ENCODE data around the gene SLC12A8.

SLC12A8 gene

DNA sequence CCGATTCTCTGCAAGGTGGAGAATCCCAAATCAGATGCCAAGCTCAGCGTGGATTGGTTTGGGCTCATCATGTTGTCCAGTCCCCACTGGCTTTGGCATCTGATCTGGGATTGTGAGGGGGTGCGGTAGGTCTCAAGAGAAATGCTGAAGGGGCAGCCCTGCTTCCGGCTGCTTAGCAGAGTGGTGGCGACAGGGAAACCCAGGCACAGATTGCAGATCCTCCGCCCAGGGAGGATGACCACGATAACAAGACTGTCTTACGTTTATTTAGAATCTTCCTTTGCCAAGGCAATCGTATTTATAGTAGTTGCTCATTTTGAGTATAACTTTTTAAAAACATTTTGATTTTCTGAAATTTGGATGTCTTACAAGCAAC is 61.1 kb downstream of the SLC12A8 start:
- no peak for DNase-seq

DNA sequence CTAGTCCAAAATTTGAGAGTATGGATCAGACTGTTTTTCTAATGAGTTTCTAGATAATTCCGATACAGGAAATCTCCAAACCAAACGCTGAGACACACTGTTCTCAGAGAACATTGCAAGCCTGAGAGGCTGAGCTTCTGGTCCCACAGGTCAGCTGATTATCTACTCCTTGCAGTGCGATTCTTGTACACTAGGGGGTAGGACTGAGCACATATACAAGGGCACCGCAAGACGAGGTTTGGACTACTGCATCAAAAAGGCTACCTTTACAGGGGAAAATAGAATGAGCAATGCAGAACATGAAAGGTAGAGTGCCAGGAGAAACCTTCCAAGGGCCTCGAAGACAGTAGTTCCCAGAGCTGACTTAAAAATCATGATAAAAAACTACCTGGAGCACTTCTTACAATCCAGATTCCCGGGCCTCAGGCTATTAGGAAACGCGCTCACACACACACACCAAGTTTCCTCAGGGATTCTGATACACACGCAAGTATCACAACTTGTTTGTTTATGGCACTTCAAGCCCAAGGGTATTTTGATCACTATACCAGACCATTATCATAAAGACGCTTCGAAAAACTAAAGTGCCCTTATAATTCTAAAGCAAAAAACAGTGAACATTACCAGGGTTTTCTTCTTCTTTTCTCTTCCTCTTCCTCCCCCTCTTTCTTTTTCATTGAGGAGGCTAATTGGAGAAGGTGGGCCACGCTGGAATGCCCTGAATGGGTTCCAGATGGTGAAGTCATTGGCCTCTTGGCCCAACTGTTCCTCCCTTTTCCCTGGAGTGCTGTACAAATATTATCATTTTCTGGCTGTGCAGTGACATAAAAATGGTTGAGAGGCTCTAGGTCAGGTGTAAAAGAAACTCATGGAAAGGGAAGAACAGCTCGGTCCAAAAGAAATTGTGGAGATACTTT is 61.8 kb downstream of the SLC12A8 start:
- DNase-seq: no peak

GRCh38 chr3:125149462-125149861 is 63.1 kb downstream of the SLC12A8 start:
- no peak for DNase-seq

GRCh38 chr3:125148836-125149235 is 63.7 kb downstream of the SLC12A8 start:
- no peak for DNase-seq

GRCh38 chr3:125148016-125148812 is 64.3 kb downstream of the SLC12A8 start:
- no peak for DNase-seq

DNA sequence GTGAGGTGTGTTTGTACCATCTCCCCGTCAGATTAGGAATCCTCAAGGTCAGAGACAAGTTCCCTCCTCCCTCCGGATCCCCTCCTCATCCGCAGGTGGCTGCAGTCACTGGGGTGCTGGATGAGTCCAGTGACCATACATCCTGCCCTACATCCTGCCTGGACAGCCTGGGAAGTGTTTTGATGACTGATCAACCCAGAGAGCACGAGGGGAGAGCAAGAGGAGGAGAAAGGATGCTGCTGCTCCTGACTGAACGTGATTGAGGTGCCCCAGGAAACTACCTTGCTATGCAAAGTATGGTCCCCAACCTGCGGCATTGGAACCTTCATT is 65.1 kb downstream of the SLC12A8 start:
- no peak for DNase-seq

GRCh38 chr3:125146626-125147490 is 65.7 kb downstream of the SLC12A8 start:
- DNase-seq: peak in 1 of 2 donors; percentile 47

GRCh38 chr3:125145751-125146475 is 66.6 kb downstream of the SLC12A8 start:
- no peak for DNase-seq

- DNase-seq: no peak
Observed at GRCh38 chr3:125144653-125145314, 67.8 kb downstream of the SLC12A8 start.

- DNase-seq: no peak
Observed at GRCh38 chr3:125143982-125144652, 68.4 kb downstream of the SLC12A8 start.

- DNase-seq: no peak
Observed at GRCh38 chr3:125143538-125143937, 69.0 kb downstream of the SLC12A8 start.

DNA sequence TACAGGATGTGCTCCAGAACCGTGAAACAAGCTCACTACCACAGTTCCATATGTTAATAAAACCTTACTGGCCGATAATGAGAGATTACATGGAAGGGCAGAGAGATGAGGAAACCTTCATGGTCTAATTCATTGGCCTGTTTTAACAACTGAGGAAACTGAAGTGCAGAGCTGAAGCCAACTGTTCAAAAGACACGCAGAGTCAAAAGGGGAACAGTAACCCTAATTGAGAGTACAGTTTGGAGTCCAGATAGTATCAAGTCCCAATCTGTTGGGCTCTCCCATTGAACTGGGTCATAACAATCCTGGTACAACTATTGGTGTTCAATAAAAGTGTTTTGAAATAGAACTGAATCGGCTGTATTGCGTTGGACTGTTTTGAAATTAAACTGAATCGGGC is 69.6 kb downstream of the SLC12A8 start:
- DNase-seq: no peak

- no peak for DNase-seq
Observed at GRCh38 chr3:125142420-125142778, 70.1 kb downstream of the SLC12A8 start.

- DNase-seq: peak in 1 of 2 donors; percentile 30
Observed at GRCh38 chr3:125141596-125142419, 70.7 kb downstream of the SLC12A8 start.

- DNase-seq: no peak
Observed at GRCh38 chr3:125140818-125141595, 71.5 kb downstream of the SLC12A8 start.

DNA sequence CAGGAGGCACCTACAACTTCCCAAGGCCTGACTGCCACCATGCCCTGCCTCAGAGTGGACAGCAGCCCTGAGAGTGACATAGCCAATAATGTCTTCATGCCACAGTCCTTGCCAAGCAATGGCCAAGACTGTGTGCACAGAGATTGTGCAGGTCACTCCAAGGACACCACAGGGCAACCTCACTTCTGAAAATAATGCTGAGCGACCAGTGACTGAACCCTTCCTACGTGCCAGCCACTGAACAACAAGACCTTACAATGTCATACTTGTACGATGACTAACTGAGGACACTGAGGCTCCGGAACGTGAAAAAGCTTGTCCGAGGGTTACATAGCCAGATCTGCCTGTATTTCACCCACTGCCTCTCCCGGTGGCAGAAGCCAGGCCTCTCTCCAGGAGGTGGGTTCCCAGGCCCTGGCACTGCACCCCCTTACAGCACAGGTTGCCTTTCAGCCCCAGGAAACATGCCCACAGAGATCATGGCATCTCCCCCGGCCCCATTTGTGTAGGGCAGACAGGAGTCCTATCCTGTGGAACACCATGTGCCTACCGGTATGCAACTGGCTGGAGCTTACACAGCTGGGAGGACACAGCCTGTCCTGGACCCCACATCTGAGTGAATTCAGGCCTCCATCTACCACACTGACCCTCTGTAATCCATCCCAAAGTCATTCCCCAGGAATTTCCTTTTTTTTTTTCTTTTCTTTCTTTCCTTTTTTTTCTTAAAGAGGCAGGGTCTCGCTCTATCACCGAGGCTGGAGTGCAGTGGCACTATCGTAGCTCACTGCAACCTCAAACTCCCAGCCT is 72.3 kb downstream of the SLC12A8 start:
- DNase-seq: no peak

- DNase-seq: no peak
Observed at GRCh38 chr3:125139386-125139785, 73.2 kb downstream of the SLC12A8 start.

GRCh38 chr3:125137358-125138033 is 75.1 kb downstream of the SLC12A8 start:
- DNase-seq: no peak
